NCI-H2029 treated with DMSO at 0.1 percent for 48 hours (cell line): ENCODE data around the gene PPP1R3C.

Source experiments
- DNase-seq: peaks from one replicate; lab custom pipeline; 2025; lab: John Stamatoyannopoulos, UW

The PPP1R3C gene

GRCh38 chr10:91632671-91633550 is at the start of gene PPP1R3C:
Gene PPP1R3C (minus strand): TSS chr10:91633071. CDS start chr10:91632969, 102 bp downstream.
- peak; percentile 26 for DNase-seq

- DNase-seq = no peak
Observed at GRCh38 chr10:91681361-91682276, 48.7 kb upstream of the PPP1R3C start.

DNA sequence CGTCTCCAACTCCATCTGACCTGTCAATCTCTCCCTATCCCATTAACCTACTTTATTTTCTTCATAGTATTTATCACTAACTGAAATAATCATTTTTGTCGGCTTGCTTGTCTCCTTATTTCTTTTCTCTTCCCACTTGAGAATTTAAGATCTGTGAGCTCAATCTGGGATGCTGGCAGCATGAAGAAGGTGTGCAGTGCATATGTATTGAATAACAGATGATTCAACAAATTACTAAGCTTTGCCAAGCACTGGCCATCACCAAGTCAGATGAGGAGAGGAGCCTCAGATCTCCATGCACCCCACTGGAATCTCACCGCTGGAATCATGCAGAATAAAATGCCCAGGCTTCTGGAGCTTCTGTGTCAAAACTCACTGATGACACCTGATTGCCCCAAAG is 47.6 kb upstream of the PPP1R3C start:
- DNase-seq = no peak

DNA sequence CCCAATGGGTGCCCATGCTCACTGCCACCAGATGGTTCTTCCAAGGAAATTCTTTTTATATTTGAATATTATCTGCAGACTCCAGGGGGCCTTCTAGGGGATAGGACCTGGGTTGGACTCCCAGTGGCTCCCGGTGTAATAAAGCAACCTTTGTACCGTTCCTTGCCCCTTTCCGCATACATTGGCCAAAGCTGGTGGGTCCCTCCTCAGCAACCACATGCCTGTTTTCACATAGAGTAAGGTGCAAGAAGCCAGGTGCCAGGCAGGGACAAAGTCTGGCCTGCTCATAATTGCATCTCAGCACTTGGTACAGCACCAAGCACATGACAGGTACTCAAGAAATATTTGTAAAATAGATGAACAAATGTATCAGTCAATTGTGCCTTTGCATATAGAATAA is 46.4 kb upstream of the PPP1R3C start:
- no peak for DNase-seq

- no peak for DNase-seq
Observed at GRCh38 chr10:91677911-91678310, 45.0 kb upstream of the PPP1R3C start.

DNA sequence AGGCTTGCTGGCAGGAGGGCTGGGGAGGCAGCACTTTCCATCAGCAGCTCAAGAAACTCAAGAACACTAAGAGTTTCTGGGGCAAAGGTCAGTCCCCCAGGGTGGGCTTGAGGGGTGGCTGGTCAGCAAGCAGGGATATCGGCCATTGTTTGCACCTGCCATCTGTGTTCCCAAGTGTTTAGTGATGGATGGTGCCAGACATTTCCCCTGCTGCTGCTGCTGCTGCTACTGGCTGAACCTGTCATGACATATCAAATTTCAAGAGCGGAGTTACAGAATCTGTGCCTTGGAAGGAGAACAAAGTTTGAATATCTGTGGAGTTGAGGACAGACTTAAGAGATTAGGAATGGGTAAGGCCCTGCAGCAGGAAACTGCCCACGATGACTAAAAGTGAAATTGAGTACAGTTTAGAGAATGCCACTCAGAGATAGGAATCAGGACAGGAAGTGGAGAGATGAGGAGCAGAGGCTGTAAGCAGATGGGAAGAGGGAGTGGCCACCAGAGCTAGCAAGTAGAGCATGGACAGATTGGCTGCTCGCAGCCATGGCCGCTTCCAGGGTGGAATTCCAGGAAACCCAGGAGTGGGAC is 39.2 kb upstream of the PPP1R3C start:
- DNase-seq = peak; percentile 31

- DNase-seq = no peak
Observed at GRCh38 chr10:91668913-91669312, 36.0 kb upstream of the PPP1R3C start.

DNA sequence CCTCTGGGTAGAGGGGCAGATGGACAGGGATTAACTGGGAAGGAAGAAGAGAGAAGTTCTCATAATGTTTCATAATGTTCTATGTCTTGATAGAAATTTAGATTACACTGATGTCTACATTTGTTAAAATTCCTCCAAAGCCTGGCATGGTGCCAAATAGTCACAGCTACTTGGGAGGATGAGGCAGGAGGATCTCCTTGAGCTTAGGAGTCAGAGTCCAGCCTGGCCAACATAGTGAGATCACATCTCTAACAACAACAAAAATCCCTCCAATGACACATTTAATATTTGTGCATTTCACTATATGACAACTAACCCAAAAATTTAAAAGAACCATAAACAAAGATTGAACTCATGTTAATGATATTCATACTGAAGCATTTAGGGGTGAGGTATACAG is 33.0 kb upstream of the PPP1R3C start:
- no peak for DNase-seq

DNA sequence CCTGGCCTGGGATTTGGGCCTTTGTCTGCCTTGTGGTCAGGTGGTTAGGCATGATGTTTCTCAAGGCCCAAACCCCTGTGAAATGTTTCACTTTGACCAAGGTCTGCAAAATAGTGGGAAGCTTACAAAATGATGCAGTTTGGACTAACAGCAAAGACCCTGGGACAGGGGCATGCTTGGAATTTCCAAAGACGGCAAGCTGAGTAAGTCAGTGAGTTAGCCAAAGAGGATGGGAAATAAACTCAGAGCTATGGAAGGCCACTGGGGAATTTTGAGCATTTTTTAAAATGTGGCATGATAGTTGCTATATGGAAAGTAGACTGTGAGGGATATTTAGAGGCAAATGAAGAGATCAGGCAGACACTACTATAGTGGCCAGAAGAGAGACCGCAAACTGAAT is 31.6 kb upstream of the PPP1R3C start:
- no peak for DNase-seq

DNA sequence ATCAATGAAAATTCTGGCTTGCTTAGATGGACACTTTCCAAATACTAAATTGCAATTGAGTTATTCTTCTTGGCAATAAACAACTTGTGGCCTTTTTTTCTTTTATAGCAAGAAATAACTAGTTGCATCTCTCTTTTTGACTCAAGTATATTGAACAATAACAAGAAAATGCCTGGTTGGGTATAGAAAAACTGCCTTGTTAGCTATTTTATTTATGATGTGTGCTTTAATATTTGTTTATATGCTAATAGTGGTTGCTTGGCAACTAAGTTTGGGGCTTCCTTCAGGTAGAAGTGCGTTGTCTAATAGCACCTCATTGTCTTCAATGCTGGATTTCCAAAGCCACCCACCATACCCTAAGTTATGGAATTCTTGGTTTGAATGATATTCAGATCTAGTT is 30.1 kb upstream of the PPP1R3C start:
- DNase-seq = no peak

- DNase-seq = no peak
Observed at GRCh38 chr10:91653219-91653870, 20.5 kb upstream of the PPP1R3C start.

DNA sequence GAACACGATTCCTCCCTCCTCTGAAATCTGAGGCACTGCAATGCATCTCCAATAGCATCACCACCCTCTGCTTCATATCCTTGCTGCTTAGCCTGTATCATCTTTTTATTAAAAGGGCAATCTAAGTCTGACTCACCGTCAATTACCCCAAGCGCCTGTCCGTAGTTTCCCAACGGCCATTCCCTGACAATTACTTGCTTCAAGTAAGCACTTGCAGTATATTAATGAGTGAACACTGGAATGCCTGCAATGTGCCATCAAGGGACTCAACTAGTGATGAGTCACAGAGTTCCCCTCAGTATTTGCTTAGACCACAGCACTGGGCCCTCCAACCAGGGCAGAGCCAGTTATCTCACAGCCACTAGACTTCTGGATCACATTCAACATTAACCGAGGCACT is 19.5 kb upstream of the PPP1R3C start:
- DNase-seq = no peak

DNA sequence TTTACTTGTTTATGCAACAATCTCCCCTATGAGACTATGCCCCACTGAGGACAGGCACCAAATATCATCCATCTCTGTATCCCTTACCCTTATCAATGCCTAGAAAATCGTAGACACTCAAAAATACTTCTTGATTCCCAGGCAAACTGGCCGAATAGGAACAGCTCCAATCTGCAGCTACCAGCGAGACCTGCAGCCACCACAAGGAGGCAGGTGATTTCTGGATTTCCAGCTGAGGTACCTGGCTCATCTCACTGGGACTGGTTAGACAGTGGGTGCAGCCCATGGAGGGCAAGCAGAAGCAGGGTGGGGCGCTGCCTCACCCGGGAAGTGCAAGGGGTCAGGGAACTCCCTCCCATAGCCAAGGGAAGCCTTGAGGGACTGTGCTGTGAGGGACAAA is 10.8 kb upstream of the PPP1R3C start:
- DNase-seq = no peak

GRCh38 chr10:91642831-91643692 is 10.2 kb upstream of the PPP1R3C start:
- DNase-seq = no peak

DNA sequence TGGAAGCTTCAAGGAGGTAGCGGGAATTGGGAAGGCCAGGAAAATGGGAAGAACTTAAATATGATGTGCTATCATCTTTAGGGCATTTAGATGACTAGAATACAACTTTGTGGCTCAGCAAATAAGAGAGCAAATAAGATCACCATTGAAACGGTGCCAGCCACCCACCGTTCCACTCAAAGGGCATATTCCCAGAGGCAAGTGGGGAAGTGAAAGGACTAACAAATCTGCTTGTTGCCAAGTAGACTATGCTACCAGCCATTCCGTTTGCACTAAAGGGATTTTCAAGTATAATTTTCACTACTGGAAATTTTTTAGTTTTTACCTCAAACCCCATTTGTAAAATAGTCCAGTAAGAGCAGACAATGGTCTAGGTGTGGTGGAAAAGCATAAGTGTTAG is 4.0 kb upstream of the PPP1R3C start:
- no peak for DNase-seq

DNA sequence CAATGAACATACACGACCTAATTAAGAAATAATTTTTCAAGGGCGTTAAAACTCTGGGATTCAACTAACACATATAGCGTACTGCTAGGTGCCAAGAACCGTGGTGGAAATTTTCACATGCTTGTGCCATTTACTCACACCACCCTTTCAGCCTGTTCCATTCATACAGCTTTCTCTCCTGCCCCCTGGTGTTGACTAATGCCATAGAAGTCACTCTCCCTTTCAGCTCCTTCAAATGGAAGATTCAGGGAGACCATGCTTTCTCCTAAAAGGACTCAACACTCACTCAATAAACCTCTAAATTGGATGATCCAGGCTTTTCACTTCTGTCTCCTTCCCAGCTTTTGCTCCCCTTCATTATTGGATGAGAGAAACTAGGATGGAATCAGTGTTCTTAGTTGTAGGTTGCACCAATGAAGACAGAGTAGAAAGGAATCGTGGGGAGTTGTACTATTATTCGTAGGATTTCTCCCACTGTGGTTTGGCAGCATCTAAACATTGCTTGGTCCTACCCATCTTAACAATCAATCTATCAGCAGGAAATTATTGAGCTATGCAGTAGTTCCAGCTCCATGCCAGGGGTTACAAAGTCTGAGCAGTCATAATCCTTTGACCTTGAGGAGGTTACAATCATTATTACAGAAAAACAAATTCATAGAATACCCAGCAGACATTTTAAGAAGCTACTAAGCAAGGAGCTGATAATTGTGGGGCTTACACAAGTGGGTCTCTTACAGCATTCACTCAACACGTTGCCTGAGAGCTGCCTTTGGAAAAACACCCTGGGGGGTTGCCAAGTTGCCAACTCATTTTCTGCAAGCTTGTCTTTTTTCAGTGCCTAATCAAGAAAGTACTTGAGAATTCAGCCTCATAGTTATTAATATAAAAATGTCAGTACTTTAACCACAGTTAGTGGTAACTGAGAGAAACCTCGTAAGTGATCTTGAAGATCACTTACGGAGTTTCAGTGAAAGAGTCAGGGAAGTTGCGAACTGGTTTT is 2.8 kb upstream of the PPP1R3C start:
- peak; percentile 29 for DNase-seq

DNA sequence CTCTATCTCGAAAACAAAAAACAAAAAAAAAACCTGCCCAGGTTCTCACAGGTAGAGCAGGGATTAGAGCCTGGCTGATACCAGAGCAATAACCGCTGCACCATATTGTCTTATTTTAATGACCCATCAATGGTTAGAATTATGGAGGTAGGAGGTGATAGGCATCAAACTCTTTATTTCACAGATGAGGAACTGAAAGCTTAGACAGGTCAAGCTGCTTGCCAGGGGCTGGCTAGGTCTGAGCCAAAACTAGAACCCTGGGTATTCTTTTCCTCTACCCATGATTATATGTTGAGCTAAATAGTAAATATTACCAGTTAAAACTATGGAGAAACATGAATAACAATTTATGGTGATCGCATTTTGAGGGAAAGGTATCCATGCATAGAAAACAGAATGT is 2.0 kb upstream of the PPP1R3C start:
- no peak for DNase-seq

GRCh38 chr10:91634246-91634645 is 1.4 kb upstream of the PPP1R3C start:
- DNase-seq = no peak

DNA sequence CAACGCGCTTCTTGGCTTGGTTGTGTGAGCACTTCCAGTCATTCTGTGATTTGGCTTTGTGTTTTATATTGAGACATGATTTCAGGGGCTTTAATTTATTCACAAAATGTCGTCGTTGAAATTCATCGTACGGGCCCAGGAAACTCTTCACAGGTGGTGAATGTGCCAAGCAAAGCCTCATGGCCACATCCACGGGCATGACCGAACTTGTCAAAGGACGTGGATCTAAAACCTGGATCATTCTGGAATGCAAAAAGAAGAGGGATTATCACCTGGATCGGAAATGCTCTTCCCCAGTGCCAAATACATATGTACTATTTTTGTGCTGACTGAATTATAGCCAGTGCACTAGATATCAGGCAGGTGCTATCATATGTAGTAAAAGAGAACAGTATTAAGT is 2.2 kb downstream of the PPP1R3C start:
- no peak for DNase-seq
